GM10847 (cell line): ENCODE measurements around the gene NVL.

Experiments
- POLR2A ChIP-seq: IDR thresholded peaks from 2 replicates; pipeline ENCODE4 v1.6.1; 2011; ENCODE audit not compliant: insufficient read length; ENCODE audit errors: extremely low read depth

The NVL gene

GRCh38 chr1:224226849-224227502 is 103.0 kb downstream of the NVL start:
- no peak for TF ChIP-seq POLR2A

- no peak for TF ChIP-seq POLR2A
Measured at GRCh38 chr1:224223819-224224714, 105.9 kb downstream of the NVL start.

- no peak for TF ChIP-seq POLR2A
Measured at GRCh38 chr1:224219612-224220059, 110.3 kb downstream of the NVL start.

- no peak for TF ChIP-seq POLR2A
Measured at GRCh38 chr1:224219011-224219611, 110.9 kb downstream of the NVL start.

- no peak for TF ChIP-seq POLR2A
Measured at GRCh38 chr1:224217655-224218623, 112.0 kb downstream of the NVL start.

GRCh38 chr1:224216382-224216781 is 113.6 kb downstream of the NVL start:
- no peak for TF ChIP-seq POLR2A

- TF ChIP-seq POLR2A = no peak
Measured at GRCh38 chr1:224213438-224214119, 116.4 kb downstream of the NVL start.

- no peak for TF ChIP-seq POLR2A
Measured at GRCh38 chr1:224212618-224213061, 117.3 kb downstream of the NVL start.

- no peak for TF ChIP-seq POLR2A
Measured at GRCh38 chr1:224211206-224211962, 118.6 kb downstream of the NVL start.

- TF ChIP-seq POLR2A = no peak
Measured at GRCh38 chr1:224205438-224205840, 124.5 kb downstream of the NVL start.

GRCh38 chr1:224203243-224204016 is 126.5 kb downstream of the NVL start:
- TF ChIP-seq POLR2A = no peak

GRCh38 chr1:224201853-224202252 is 128.1 kb downstream of the NVL start:
- TF ChIP-seq POLR2A = no peak

- no peak for TF ChIP-seq POLR2A
Measured at GRCh38 chr1:224201383-224201782, 128.6 kb downstream of the NVL start.

GRCh38 chr1:224199679-224200078 is 130.3 kb downstream of the NVL start:
- TF ChIP-seq POLR2A = no peak
